Loucy (cell line): ENCODE measurements around the gene IGSF3.
"Not testable (repeated sequence)": the region's sequence is repeated elsewhere in the genome, so short reads cannot be mapped to it uniquely, and the experiment has no call there.

ENCODE experiments used
- EZH2phosphoT487 ChIP-seq: fragments of 200-600 bp; IDR thresholded peaks from 2 replicates; pipeline ENCODE4 v1.6.1; 2018; ENCODE audit warnings: antibody characterized with exemption, mild to moderate bottlenecking, moderate library complexity, borderline replicate concordance
- TF ChIP-seq, protein P1 (sequence below): fragments of 200-600 bp; sonication (generic); conservative IDR thresholded peaks from 2 replicates; pipeline ENCODE4 v1.5.1; 2014; ENCODE audit warnings: mild to moderate bottlenecking, antibody characterized with exemption, low read length

DNA sequence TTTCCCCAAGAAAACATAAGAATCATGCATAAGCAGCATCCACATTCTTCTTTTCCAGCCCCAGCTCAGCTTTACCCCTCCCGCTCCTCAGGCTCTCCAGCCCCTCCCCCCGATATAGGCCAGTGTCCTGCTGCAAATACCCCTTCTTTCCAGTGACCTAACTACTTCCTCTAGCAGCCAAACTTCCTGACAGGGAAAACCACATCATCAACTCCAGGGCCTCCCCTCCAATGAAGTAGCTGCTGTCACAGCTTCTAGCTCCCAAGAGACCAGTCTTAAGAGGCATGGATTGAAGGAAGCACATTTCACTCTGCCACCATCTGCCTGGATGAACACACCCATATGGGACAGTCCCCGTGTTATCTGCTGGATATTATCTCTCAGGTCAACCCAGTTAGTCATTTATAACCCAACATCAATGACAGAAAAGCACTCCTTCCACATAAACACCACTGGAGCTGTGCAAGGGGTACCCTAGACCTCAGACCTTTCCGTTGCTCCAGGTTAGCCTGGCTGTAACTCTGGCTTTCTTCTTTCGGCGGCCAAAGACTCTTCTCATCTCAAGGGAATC lies 57.6 kb downstream of the IGSF3 start:
- TF ChIP-seq, protein P1, sequence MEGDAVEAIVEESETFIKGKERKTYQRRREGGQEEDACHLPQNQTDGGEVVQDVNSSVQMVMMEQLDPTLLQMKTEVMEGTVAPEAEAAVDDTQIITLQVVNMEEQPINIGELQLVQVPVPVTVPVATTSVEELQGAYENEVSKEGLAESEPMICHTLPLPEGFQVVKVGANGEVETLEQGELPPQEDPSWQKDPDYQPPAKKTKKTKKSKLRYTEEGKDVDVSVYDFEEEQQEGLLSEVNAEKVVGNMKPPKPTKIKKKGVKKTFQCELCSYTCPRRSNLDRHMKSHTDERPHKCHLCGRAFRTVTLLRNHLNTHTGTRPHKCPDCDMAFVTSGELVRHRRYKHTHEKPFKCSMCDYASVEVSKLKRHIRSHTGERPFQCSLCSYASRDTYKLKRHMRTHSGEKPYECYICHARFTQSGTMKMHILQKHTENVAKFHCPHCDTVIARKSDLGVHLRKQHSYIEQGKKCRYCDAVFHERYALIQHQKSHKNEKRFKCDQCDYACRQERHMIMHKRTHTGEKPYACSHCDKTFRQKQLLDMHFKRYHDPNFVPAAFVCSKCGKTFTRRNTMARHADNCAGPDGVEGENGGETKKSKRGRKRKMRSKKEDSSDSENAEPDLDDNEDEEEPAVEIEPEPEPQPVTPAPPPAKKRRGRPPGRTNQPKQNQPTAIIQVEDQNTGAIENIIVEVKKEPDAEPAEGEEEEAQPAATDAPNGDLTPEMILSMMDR = not testable (repeated sequence)
- TF ChIP-seq EZH2phosphoT487 = not testable (repeated sequence)
